ENCODE data around the gene FADD. TPM values are rescaled to one million over a fixed set of nuclear protein-coding genes. Genes with fewer than 3 reads are reported as not detected.
"Not testable (repeated sequence)": the region's sequence is repeated elsewhere in the genome, so short reads cannot be mapped to it uniquely, and the experiment has no call there.

The FADD gene
- total and polyA plus RNA-seq, 5 experiments from 2014 or later = 7.2 to 37.8 (median 19.3) TPM

GRCh38 chr11:70185348-70186055, 17.6 kb upstream of the FADD start:
- DNase-seq (no peak), ATAC-seq (no peak)
- no peaks in the 10 kb centered on the region for H3K4me1 Mint-ChIP-seq
- no peaks in the 10 kb centered on the region for H3K36me3 Mint-ChIP-seq
- no peak overlapping the region for H3K27ac Mint-ChIP-seq
- H3K4me3 Mint-ChIP-seq = no peak overlapping the region
- H3K27me3 Mint-ChIP-seq = peaks cover 0 to 10% (median 6%) of the 10 kb centered on the region in 5 donors
- H3K9me3 Mint-ChIP-seq = no peaks in the 10 kb centered on the region
- POLR2A ChIA-PET = no interaction called here

DNA sequence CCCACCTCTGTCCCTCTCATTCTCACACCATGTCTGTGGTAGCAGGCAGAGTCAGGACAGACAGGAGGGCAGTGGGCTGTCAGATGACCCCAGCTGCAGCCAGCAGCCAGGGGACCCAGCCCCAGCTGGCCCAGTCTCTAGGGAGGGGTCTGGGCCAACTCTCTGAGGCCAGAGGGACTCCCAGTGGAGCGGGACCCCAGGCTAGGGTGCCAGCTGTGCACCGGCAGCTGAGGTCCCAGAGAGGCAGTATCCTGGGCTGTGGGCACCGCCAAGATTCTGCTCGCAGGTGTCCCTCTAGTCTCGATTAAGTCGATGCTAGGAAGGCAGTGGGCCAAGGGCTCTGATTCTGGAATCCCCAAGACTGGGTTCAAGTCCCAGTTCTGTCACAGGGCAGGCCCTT, 16.7 kb upstream of the FADD start:
- DNase-seq (no peak), ATAC-seq (no peak)
- Mint-ChIP-seq H3K4me3 (no peak overlapping the region), H3K4me1 (peaks cover 0 to 4% (median 0%) of the 10 kb centered on the region in 4 donors), H3K27me3 (peaks cover 0 to 10% (median 6%) of the 10 kb centered on the region in 5 donors), H3K9me3 (no peaks in the 10 kb centered on the region), H3K36me3 (no peaks in the 10 kb centered on the region), H3K27ac (no peak overlapping the region)
- POLR2A ChIA-PET = no interaction called here

DNA sequence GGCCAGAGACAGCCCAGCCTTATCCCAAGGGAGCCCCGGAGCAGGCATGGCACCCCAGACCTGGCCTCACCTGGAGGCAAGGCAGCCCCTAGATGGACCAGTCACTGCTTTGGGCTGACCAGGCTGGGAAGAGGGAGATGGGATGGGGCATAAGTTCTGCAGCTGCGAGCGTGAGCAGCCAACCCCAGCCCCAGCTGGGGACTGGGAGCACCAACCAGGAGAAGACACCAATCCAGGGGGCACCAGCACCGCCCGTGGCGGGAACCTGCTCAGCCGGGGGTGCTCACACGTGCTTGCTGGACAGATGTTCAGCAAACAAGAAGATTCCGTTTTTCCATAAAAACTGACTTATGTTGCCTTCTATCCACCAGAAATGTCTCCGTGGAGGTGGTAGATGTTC, 16.2 kb upstream of the FADD start:
- no peaks in the 10 kb centered on the region for H3K9me3 Mint-ChIP-seq
- ATAC-seq (no peak), DNase-seq (no peak)
- no peaks in the 10 kb centered on the region for H3K36me3 Mint-ChIP-seq
- POLR2A ChIA-PET = no interaction called here
- H3K27me3 Mint-ChIP-seq = peaks cover 0 to 10% (median 7%) of the 10 kb centered on the region in 5 donors
- peaks cover 0 to 9% (median 0%) of the 10 kb centered on the region in 4 donors for H3K4me1 Mint-ChIP-seq
- H3K27ac Mint-ChIP-seq = peak overlapping the region in 1 of 10 donors; percentile 58
- H3K4me3 Mint-ChIP-seq = no peak overlapping the region

DNA sequence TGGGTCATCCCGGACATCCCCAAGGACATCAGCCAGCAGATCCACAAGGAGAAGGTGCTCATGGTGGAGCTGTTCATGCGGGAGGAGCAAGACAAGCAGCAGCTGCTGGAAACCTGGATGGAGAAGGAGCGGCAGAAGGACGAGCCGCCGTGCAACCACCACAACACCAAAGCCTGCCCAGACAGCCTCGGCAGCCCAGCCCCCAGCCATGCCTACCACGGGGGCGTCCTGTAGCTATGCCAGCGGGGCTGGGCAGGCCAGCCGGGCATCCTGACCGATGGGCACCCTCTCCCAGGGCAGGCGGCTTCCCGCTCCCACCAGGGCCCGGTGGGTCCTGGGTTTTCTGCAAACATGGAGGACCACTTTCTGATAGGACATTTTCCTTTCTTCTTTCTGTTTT, 15.3 kb upstream of the FADD start:
- Mint-ChIP-seq H3K4me1 (peaks cover 0 to 9% (median 0%) of the 10 kb centered on the region in 4 donors), H3K27ac (no peak overlapping the region), H3K36me3 (no peaks in the 10 kb centered on the region), H3K27me3 (peaks cover 4 to 15% (median 11%) of the 10 kb centered on the region in 5 donors), H3K4me3 (no peak overlapping the region), H3K9me3 (no peaks in the 10 kb centered on the region)
- ATAC-seq = no peak
- no peak for DNase-seq
- POLR2A ChIA-PET = no interaction called here

DNA sequence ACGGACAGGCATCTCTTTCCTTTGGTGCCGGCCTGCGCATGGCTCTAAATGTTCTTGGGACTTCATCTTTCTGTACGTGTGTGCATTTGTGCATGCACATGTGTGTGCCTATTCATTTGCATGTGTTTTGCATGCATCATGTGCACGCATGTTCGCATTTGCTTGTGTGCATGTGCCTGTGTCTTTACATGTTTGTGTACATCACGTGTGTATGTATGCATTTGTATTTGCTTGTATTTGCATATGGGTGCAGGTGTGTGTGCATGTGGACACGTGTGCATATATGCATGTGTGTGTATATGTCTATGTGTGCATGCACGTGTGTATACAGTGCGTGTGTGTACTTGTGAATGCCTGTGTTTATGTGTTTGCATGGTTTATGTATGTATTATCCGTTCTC, 13.5 kb upstream of the FADD start:
- H3K36me3 Mint-ChIP-seq = no peaks in the 10 kb centered on the region
- no peak overlapping the region for H3K27ac Mint-ChIP-seq
- H3K9me3 Mint-ChIP-seq = no peaks in the 10 kb centered on the region
- ATAC-seq = no peak
- peak in 1 of 10 donors; percentile 6 for DNase-seq
- peaks cover 0 to 9% (median 0%) of the 10 kb centered on the region in 4 donors for H3K4me1 Mint-ChIP-seq
- no peak overlapping the region for H3K4me3 Mint-ChIP-seq
- POLR2A ChIA-PET = no interaction called here
- H3K27me3 Mint-ChIP-seq = peaks cover 5 to 18% (median 12%) of the 10 kb centered on the region in 5 donors

DNA sequence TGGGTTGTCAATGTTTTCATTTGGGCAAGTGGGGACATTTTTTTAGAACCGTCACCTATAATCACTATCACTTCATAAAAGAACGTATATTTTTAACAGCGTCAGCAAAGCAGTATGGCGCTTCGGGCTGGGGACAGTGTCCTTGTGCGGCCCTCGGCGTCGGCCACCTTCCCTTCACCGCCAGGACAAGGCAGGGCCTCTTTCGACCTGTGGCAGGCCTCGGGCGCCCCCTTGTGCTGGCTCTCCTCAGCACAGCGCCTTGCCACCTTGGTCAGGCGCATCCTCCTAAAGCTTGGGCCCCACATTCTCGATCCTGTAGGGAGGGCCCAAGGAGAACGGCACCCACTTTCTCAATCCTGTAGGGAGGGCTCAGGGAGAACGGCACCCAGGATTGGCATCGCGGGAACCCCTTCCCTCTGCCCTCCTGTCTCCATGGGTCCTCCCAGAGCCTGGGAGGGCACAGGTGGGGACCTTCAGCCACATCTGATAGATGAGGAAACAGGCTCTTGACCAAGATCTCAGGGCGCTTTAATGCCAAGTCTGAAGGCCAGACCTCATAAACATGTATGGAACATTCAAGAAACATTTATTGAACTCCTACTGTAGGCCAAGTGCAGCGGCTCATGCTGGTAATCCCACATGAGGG, 11.5 kb upstream of the FADD start:
- DNase-seq (peak in 7 of 10 donors; percentile 20 to 65 (median 31)), ATAC-seq (peak; percentile 56 to 64)
- Mint-ChIP-seq H3K9me3 (no peaks in the 10 kb centered on the region), H3K4me3 (no peak overlapping the region), H3K4me1 (peaks cover 2 to 9% (median 2%) of the 10 kb centered on the region in 4 donors), H3K27me3 (peaks cover 8 to 14% (median 9%) of the 10 kb centered on the region in 5 donors), H3K27ac (no peak overlapping the region), H3K36me3 (no peaks in the 10 kb centered on the region)
- POLR2A ChIA-PET = no interaction called here

DNA sequence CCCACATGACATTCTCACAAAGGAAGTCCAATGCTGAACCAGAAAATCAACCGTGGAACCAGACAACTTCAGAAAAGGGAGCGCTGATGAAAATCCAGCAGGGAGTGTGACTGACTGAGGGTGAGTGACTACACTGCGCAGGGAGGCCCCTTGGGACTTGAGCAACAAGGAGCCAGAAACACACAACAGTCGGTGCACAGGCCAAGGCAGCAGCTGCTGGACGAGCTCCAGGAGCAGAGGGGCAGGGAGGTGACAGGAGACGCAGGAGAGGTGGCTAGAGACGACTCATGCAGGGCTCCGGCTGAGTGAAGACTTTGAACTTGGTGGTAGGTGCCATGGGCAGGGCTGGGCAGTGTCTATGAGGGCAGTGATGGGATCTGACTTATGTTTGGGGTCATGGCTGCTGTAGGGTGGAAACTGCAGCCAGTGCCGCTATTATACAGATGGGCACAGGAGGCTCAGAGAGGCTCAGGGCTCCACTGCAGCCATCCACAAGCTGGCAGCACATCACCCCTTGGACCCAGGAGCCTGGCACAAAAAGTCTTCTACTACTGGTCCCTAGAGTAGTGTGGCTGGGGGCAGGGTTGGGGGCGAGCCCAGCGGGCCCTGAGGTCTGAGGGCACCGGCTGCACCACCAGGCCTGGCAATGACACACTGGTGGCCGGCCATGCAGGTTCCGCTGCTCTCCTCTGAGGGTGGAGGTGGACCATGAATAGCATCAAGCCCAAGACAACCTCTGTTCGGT, 10.3 kb upstream of the FADD start:
- ATAC-seq = no peak
- Mint-ChIP-seq H3K4me3 (no peak overlapping the region), H3K4me1 (peaks cover 2 to 9% (median 2%) of the 10 kb centered on the region in 4 donors), H3K36me3 (no peaks in the 10 kb centered on the region), H3K9me3 (no peaks in the 10 kb centered on the region), H3K27ac (no peak overlapping the region), H3K27me3 (peaks cover 6 to 14% (median 8%) of the 10 kb centered on the region in 5 donors)
- POLR2A ChIA-PET = no interaction called here
- peak in 1 of 10 donors; percentile 43 for DNase-seq

DNA sequence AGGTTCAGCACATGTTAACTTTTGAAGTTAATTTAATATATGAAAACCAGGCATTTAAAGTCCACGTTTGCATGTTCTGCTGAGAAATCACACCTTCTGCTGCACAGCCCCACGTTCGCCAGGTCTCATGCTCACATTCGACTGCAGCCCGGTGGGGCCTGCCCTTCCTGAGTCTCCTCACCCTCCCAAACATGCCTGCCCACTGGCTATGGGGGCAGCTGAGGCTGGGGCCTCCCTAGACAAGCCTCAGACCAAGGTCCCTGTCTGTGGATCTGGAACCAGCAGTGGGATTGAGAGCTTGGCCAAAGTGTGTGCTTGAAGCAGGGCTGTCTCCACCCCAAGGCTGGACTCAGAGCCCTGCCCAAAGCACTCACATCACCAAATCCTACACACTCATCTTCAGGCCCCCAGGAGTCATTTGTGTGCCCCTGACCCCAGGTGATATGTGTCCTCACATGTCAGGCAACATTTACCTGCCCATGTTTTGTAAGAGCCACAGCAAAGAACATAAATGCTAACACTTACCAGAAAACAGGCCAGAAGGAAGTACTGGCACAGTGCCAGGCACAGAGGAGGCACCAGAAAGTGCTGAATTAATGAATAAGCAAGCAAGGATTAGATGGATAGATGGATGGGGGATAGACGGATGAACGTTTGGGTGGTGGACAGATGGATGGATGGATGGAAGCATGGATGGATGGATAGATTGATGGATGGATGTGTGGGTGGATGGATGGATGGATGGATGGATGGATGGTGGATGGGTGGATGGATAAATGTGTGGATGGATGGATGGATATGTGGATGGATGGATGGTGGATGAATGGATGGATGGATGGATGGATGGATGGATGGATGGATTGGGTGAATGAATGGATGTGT, 9.4 kb upstream of the FADD start:
- Mint-ChIP-seq H3K27me3 (peaks cover 6 to 14% (median 8%) of the 10 kb centered on the region in 5 donors), H3K9me3 (no peaks in the 10 kb centered on the region), H3K4me3 (no peak overlapping the region), H3K4me1 (peaks cover 2 to 9% (median 2%) of the 10 kb centered on the region in 4 donors), H3K36me3 (no peaks in the 10 kb centered on the region), H3K27ac (no peak overlapping the region)
- ATAC-seq (no peak), DNase-seq (peak in 1 of 10 donors; percentile 28)
- POLR2A ChIA-PET = no interaction called here

- DNase-seq = peak in 1 of 10 donors; percentile 11
- POLR2A ChIA-PET = no interaction called here
- Mint-ChIP-seq H3K27me3 (peaks cover 6 to 12% (median 9%) of the 10 kb centered on the region in 5 donors), H3K4me3 (no peak overlapping the region), H3K4me1 (peaks cover 2 to 9% (median 2%) of the 10 kb centered on the region in 4 donors), H3K36me3 (no peaks in the 10 kb centered on the region), H3K9me3 (no peaks in the 10 kb centered on the region), H3K27ac (no peak overlapping the region)
- ATAC-seq = no peak
These were observed 8.0 kb upstream of the FADD start for GRCh38 chr11:70194792-70195791.

DNA sequence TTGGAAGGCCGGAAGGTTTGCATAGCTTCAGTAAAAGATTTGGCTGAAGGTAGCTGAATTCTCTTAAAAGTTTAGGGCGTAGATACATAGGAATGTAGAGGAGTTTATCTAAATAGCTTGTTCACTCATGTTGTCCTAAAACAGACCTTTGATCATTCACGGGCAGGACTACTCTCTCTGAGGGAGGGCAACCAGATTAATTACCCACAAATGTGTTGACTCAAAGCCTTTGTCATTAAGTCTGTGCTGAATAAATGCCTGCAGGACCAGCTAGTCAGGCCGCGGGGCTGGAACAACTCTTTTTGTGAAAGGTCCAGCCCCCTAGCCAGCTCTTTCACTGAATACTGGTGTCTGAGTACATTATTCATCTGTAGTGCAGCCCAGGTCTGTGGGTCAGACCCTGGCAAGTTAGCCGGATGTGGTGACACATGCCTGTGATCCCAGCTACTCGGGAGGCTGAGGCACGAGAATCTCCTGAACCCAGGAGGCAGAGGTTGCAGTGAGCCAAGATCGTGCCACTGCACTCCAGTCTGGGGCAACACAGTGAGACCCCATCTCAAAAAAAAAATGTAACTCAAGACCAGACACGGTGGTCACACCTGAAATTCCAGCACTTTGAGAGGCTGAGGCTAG, 2.8 kb upstream of the FADD start:
- no peak for ATAC-seq
- Mint-ChIP-seq H3K9me3 (no peaks in the 10 kb centered on the region), H3K27ac (no peak overlapping the region), H3K4me3 (no peak overlapping the region), H3K27me3 (peaks cover 0 to 4% (median 2%) of the 10 kb centered on the region in 5 donors), H3K4me1 (peaks cover 6 to 24% (median 21%) of the 10 kb centered on the region in 4 donors), H3K36me3 (peaks cover 0 to 11% (median 0%) of the 10 kb centered on the region in 3 donors)
- no peak for DNase-seq
- POLR2A ChIA-PET = interaction anchor here (0.7 kb wide), 1 partner anchor 293 kb away, joined by 4 read pairs; no protein-coding TSS in a partner anchor

- Mint-ChIP-seq H3K27ac (peak overlapping the region in 3 of 10 donors; percentile 22 to 66 (median 50)), H3K36me3 (peaks cover 0 to 18% (median 1%) of the 10 kb centered on the region in 3 donors), H3K4me1 (peaks cover 12 to 31% (median 27%) of the 10 kb centered on the region in 4 donors), H3K4me3 (peak overlapping the region in 3 of 10 donors; percentile 9 to 66 (median 45))
- H3K27me3 Mint-ChIP-seq, H3K9me3 Mint-ChIP-seq, DNase-seq, ATAC-seq: not testable (repeated sequence)
- POLR2A ChIA-PET = interaction anchor here (0.6 to 0.7 kb wide), 3 partner anchors 26 to 294 kb away, joined by 3 to 7 read pairs (median 4); no protein-coding TSS in a partner anchor
These were observed 2.0 kb upstream of the FADD start for GRCh38 chr11:70201047-70201446.

All from naive thymus-derived CD8-positive, alpha-beta T cell (primary cell).